Keratinocyte (primary cell): Measurements from ENCODE around the gene RAB3IL1. TPM values are rescaled to one million over a fixed set of nuclear protein-coding genes. Genes with fewer than 3 reads are reported as not detected.

Experiments
- DNase-seq: peaks from one replicate; pipeline ENCODE4 v3.0.0-alpha.2; 2011; ENCODE audit warnings: low read depth, missing footprints, low spot score
- FAIRE-seq: peaks from 2 replicates; lab custom pipeline; 2011; peaks lifted over from hg19 to GRCh38; lab: Jason Lieb, UNC
- H2AFZ ChIP-seq: 2 replicates; pipeline ENCODE4 v1.6.0; 2012; ENCODE audit warnings: low read length, control low read depth, inconsistent platforms; ENCODE audit not compliant: control insufficient read depth
- H3K27ac ChIP-seq: 2 replicates; pipeline ENCODE4 v1.5.1; 2011; ENCODE audit warnings: low read length; ENCODE audit not compliant: control insufficient read depth, insufficient read depth
- H3K27me3 ChIP-seq: 3 replicates; pipeline ENCODE4 v1.6.0; 2011; ENCODE audit warnings: low read length; ENCODE audit not compliant: control insufficient read depth, insufficient read depth; ENCODE audit errors: extremely low read depth
- H3K36me3 ChIP-seq, 2 experiments: 2 replicates in 1 of 2; 3 replicates in 1 of 2; pipeline ENCODE4 v1.5.1; 2011; ENCODE audit warnings: low read length in 2 of 2, mild to moderate bottlenecking in 1 of 2; ENCODE audit not compliant: control insufficient read depth in 2 of 2, insufficient read depth in 2 of 2; ENCODE audit errors: extremely low read depth in 1 of 2
- H3K4me1 ChIP-seq: 3 replicates; pipeline ENCODE4 v1.5.1; 2011; ENCODE audit warnings: low read length; ENCODE audit not compliant: control insufficient read depth, insufficient read depth; ENCODE audit errors: extremely low read depth
- H3K4me2 ChIP-seq: 3 replicates; pipeline ENCODE4 v1.6.0; 2011; ENCODE audit warnings: low read depth, low read length; ENCODE audit not compliant: control insufficient read depth, insufficient read depth; ENCODE audit errors: extremely low read depth
- H3K4me3 ChIP-seq, 3 experiments: fragments of 200-600 bp in 1 of 3; sonication (generic) in 1 of 3; 2 replicates in 2 of 3; 3 replicates in 1 of 3; pipeline ENCODE4 v1.5.1; 2011 to 2016; ENCODE audit warnings: low read length in 3 of 3, mild to moderate bottlenecking in 3 of 3, control low read depth in 2 of 3, inconsistent platforms in 1 of 3, low read depth in 1 of 3, mixed read lengths in 1 of 3, mixed run types in 1 of 3, moderate library complexity in 1 of 3; ENCODE audit not compliant: control insufficient read depth in 2 of 3, insufficient read depth in 2 of 3; ENCODE audit errors: extremely low read depth in 1 of 3
- H3K79me2 ChIP-seq: 2 replicates; pipeline ENCODE4 v1.6.0; 2012; ENCODE audit warnings: low read length; ENCODE audit not compliant: control insufficient read depth, insufficient read depth
- H3K9ac ChIP-seq: 3 replicates; pipeline ENCODE4 v1.6.0; 2011; ENCODE audit warnings: low read length; ENCODE audit not compliant: control insufficient read depth, insufficient read depth; ENCODE audit errors: extremely low read depth
- H3K9me1 ChIP-seq: 3 replicates; pipeline ENCODE4 v1.6.0; 2011; ENCODE audit warnings: low read length; ENCODE audit not compliant: control insufficient read depth, insufficient read depth; ENCODE audit errors: extremely low read depth
- H3K9me3 ChIP-seq: 2 replicates; pipeline ENCODE4 v1.5.1; 2012; ENCODE audit warnings: low read depth, low read length; ENCODE audit not compliant: control insufficient read depth
- H4K20me1 ChIP-seq: 3 replicates; pipeline ENCODE4 v1.6.0; 2011; ENCODE audit warnings: low read length; ENCODE audit not compliant: control insufficient read depth, insufficient read depth; ENCODE audit errors: extremely low read depth
- CTCF ChIP-seq, 3 experiments: IDR thresholded peaks in 1 of 3; conservative IDR thresholded peaks in 1 of 3; optimal IDR thresholded peaks in 1 of 3; 2 replicates in 2 of 3; 3 replicates in 1 of 3; pipeline versions ENCODE3 to v1.5.1; 2011; ENCODE audit warnings: low read length in 3 of 3, mild to moderate bottlenecking in 3 of 3, moderate library complexity in 2 of 3, control low read depth in 1 of 3, inconsistent platforms in 1 of 3; ENCODE audit not compliant: insufficient read depth in 2 of 3; ENCODE audit errors: extremely low read depth in 1 of 3
- EZH2 ChIP-seq: IDR thresholded peaks from one replicate; pipeline ENCODE4 v1.6.1; 2012; ENCODE audit warnings: inconsistent platforms, mild to moderate bottlenecking, low read length, moderate library complexity
- dilution Hi-C: fragments of 300-500 bp; cut with MboI; formaldehyde crosslinking; loops from one replicate; pipeline ENCODE4 v1.7.0; 2020; ENCODE audit warnings: low sequenced_read_pairs; ENCODE audit not compliant: extremely low pct_ligation_motif_present
- polyA plus RNA-seq, 5 experiments: library from polyadenylated mRNA; depleted of rRNA in 3 of 5; stranded (reverse) in 3 of 5; stranded (forward) in 1 of 5; unstranded in 1 of 5; fragments of >200 nt; gene quantifications; 1 replicate in 1 of 5; 2 replicates in 3 of 5; 3 replicates in 1 of 5; pipeline versions ENCODE4 v1.2.1 to v1.2.3, GENCODE V29; 2011 to 2012; ENCODE audit warnings: missing spikeins in 2 of 5, low read depth in 1 of 5, low replicate concordance in 1 of 5

Gene RAB3IL1
- polyA plus RNA-seq, 1 donor (not counting 4 experiments of a cell fraction or from before 2014, with no cell fraction given), result 0.31 TPM

DNA sequence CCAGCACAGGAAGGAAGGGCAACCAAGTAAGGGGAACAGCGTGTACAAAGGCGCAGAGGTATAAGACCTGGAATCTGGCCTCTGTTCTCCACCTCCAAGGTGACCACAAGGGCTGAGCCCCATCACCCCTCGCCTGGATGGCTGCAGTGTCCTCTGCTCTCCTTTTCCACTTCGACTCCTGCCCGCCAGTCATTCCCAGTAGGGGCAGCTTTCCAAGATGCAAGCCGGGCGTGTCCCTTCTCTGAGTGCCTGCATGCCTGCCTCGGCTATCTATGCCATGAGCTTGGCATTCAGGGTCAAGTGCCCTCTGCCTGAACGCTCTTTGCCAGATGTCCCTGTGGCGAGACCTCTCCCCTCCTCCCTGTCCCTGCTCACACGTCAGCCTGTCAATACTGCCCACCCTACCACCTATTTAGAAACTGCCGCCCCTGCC is 43.0 kb downstream of the RAB3IL1 start:
- Histone ChIP-seq H3K27me3 (peaks cover 8% of the 10 kb centered on the region), H3K9me1 (no peaks in the 10 kb centered on the region), H2AFZ (no peak overlapping the region), H3K36me3 (peaks cover 0 to 8% of the 10 kb centered on the region in 2 experiments), H3K4me2 (no peak overlapping the region), H3K9ac (no peak overlapping the region), H3K4me3 (no peak overlapping the region), H4K20me1 (peaks cover 2% of the 10 kb centered on the region), H3K9me3 (no peaks in the 10 kb centered on the region), H3K4me1 (no peaks in the 10 kb centered on the region), H3K27ac (no peak overlapping the region), H3K79me2 (no peaks in the 10 kb centered on the region)
- dilution Hi-C loops, result no loop called here
- FAIRE-seq (no peak), DNase-seq (no peak)
- no peak for TF ChIP-seq EZH2
- no peak for TF ChIP-seq CTCF (optimal IDR thresholded peaks at IDR 0.05 in 1 of 3, IDR thresholded peaks at IDR 0.05 in 1 of 3, conservative IDR thresholded peaks at IDR 0.05 in 1 of 3; ENCODE audit: extremely low read depth in 1 of 3, insufficient read depth in 2 of 3, low read length in 3 of 3)

DNA sequence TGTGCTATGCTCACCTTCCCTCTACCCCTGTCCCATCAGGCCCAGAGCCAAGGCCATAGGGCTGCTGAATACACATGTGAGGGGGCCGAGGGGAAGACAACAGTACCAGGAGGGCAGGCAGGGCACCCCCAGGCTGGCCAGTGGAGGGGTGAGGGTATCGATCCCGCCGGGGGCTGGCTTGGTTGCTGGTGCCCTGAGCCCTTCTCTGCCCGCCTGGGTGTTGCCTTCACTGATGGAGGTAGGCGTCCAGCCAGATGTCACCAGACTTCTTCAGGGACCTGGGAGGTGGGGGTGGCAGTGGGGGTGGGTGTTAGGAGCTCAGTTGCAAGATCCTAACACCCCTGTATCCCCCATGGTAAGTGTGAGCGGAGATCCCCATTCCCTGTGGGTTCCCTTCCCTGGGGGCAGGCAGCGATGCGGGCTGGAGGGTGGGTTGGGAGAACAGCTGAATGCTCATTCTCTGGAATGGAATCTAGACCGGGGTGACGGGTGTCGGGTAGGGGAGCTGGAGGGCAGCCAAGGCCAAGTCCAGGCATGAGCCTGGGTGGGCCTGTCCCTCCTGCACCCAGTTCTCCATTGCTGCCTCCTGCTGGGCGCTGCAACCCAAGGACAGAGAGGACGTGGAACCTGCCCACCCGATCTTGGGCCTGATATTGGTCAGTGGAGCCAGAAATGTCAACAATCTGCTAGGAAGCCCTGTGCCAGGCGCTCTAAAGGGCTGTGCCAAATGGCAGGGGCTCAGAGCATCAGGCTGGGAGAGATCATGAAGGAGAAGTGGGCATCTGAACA is 43.6 kb downstream of the RAB3IL1 start:
- Histone ChIP-seq H3K36me3 (peaks cover 0 to 8% of the 10 kb centered on the region in 2 experiments), H2AFZ (no peak overlapping the region), H4K20me1 (peaks cover 2% of the 10 kb centered on the region), H3K4me3 (no peak overlapping the region), H3K79me2 (no peaks in the 10 kb centered on the region), H3K9me1 (no peaks in the 10 kb centered on the region), H3K9ac (no peak overlapping the region), H3K27ac (no peak overlapping the region), H3K4me1 (no peaks in the 10 kb centered on the region), H3K27me3 (peaks cover 8% of the 10 kb centered on the region), H3K4me2 (no peak overlapping the region), H3K9me3 (no peaks in the 10 kb centered on the region)
- FAIRE-seq, result no peak
- TF ChIP-seq EZH2 (no peak), CTCF (optimal IDR thresholded peaks at IDR 0.05 in 1 of 3, IDR thresholded peaks at IDR 0.05 in 1 of 3, conservative IDR thresholded peaks at IDR 0.05 in 1 of 3; ENCODE audit: extremely low read depth in 1 of 3, insufficient read depth in 2 of 3, low read length in 3 of 3) (peak in 1 of 3 experiments; percentile 4)
- dilution Hi-C loops, result no loop called here
- DNase-seq, result no peak
